HEK293 (cell line): Measurements from ENCODE around the gene NEK8.

Source experiments
- CTCF ChIA-PET: fragments of 350-600 bp; formaldehyde crosslinking; extraction: SDS; loops from one replicate; lab custom pipeline; 2021; ENCODE audit warnings: antibody characterized with exemption; lab: Yijun Ruan, JAX
- POLR2A ChIA-PET: fragments of 300-600 bp; formaldehyde crosslinking; extraction: SDS; loops from one replicate; lab custom pipeline; 2020; ENCODE audit warnings: antibody characterized with exemption, inconsistent platforms; lab: Yijun Ruan, JAX
- H3K27ac ChIP-seq: fragments of 200-500 bp; sonication (Bioruptor generic); 2 replicates; pipeline ENCODE4 v1.5.1; 2014; ENCODE audit warnings: low read depth, low read length, control low read depth, inconsistent platforms; ENCODE audit errors: extremely low read depth
- H3K36me3 ChIP-seq, 2 experiments: fragments of 200-500 bp in 1 of 2; sonication (Bioruptor generic) in 1 of 2; 1 replicate in 1 of 2; 2 replicates in 1 of 2; pipeline ENCODE4 v1.5.1; 2014 to 2017; ENCODE audit warnings: inconsistent platforms in 2 of 2, low read length in 2 of 2; ENCODE audit not compliant: control insufficient read depth in 2 of 2, insufficient read depth in 1 of 2
- H3K4me1 ChIP-seq: fragments of 200-500 bp; sonication (Bioruptor generic); 2 replicates; pipeline ENCODE4 v1.5.1; 2014; ENCODE audit warnings: mild to moderate bottlenecking, low read length, inconsistent platforms; ENCODE audit not compliant: control insufficient read depth, insufficient read depth
- H3K4me3 ChIP-seq: 2 replicates; pipeline ENCODE4 v1.5.1; 2011; ENCODE audit warnings: low read depth, mild to moderate bottlenecking, control low read depth, low read length, moderate library complexity
- H3K9me3 ChIP-seq: fragments of 200-500 bp; sonication (Bioruptor generic); 2 replicates; pipeline ENCODE4 v1.5.1; 2014; ENCODE audit warnings: low read depth, low read length, inconsistent platforms; ENCODE audit not compliant: control insufficient read depth, insufficient read depth
- ATF2 ChIP-seq: fragments of 450-650 bp; formaldehyde crosslinking; IDR thresholded peaks from 2 replicates; pipeline ENCODE4 v1.5.1; 2016; ENCODE audit warnings: missing biosample characterization, missing genetic modification characterization, low read depth
- HOXD13 ChIP-seq: sonication (generic); formaldehyde crosslinking; IDR thresholded peaks from 2 replicates; pipeline ENCODE4 v1.8.0; 2022; ENCODE audit warnings: missing genetic modification reagents, borderline replicate concordance
- OSR2 ChIP-seq: fragments of 450-650 bp; formaldehyde crosslinking; IDR thresholded peaks from 2 replicates; pipeline ENCODE4 v1.5.1; 2016; ENCODE audit warnings: missing biosample characterization, missing genetic modification characterization
- OVOL3 ChIP-seq: fragments of 450-650 bp; formaldehyde crosslinking; IDR thresholded peaks from 2 replicates; pipeline ENCODE4 v1.5.1; 2016; ENCODE audit warnings: missing biosample characterization, missing genetic modification characterization
- PRDM4 ChIP-seq: fragments of 450-650 bp; formaldehyde crosslinking; IDR thresholded peaks from 2 replicates; pipeline ENCODE4 v1.5.1; 2017; ENCODE audit warnings: missing biosample characterization, missing genetic modification characterization
- ZBTB1 ChIP-seq: fragments of 450-650 bp; formaldehyde crosslinking; IDR thresholded peaks from 2 replicates; pipeline ENCODE4 v1.5.1; 2016; ENCODE audit warnings: missing biosample characterization, missing genetic modification characterization
- ZBTB10 ChIP-seq: fragments of 450-650 bp; formaldehyde crosslinking; IDR thresholded peaks from 2 replicates; pipeline ENCODE4 v1.5.1; 2016; ENCODE audit warnings: missing biosample characterization, missing genetic modification characterization
- ZFP3 ChIP-seq: fragments of 450-650 bp; formaldehyde crosslinking; IDR thresholded peaks from 2 replicates; pipeline ENCODE4 v1.5.1; 2016; ENCODE audit warnings: low read depth, missing biosample characterization, missing genetic modification characterization
- ZNF114 ChIP-seq: fragments of 450-650 bp; formaldehyde crosslinking; IDR thresholded peaks from 2 replicates; pipeline ENCODE4 v1.5.0; 2017; ENCODE audit warnings: missing biosample characterization, missing genetic modification characterization
- ZNF174 ChIP-seq: fragments of 450-650 bp; formaldehyde crosslinking; IDR thresholded peaks from 2 replicates; pipeline ENCODE4 v1.5.0; 2017; ENCODE audit warnings: missing biosample characterization, mild to moderate bottlenecking, missing genetic modification characterization
- ZNF335 ChIP-seq: fragments of 450-650 bp; formaldehyde crosslinking; conservative IDR thresholded peaks from 2 replicates; pipeline ENCODE4 v1.5.1; 2016; ENCODE audit warnings: missing biosample characterization, missing genetic modification characterization
- ZNF350 ChIP-seq: fragments of 450-650 bp; formaldehyde crosslinking; IDR thresholded peaks from 2 replicates; pipeline ENCODE4 v1.5.0; 2017; ENCODE audit warnings: missing biosample characterization, mild to moderate bottlenecking, missing genetic modification characterization
- ZNF366 ChIP-seq: fragments of 450-650 bp; formaldehyde crosslinking; conservative IDR thresholded peaks from 2 replicates; pipeline ENCODE4 v1.5.1; 2016; ENCODE audit warnings: missing biosample characterization, missing genetic modification characterization
- ZNF394 ChIP-seq: fragments of 450-650 bp; formaldehyde crosslinking; IDR thresholded peaks from 2 replicates; pipeline ENCODE4 v1.5.1; 2016; ENCODE audit warnings: missing biosample characterization, missing genetic modification characterization, mild to moderate bottlenecking, moderate library complexity, borderline replicate concordance
- ZNF529 ChIP-seq: fragments of 450-650 bp; formaldehyde crosslinking; IDR thresholded peaks from 2 replicates; pipeline ENCODE4 v1.5.1; 2017; ENCODE audit warnings: missing genetic modification characterization, missing biosample characterization; ENCODE audit not compliant: insufficient replicate concordance
- ZNF548 ChIP-seq: fragments of 450-650 bp; formaldehyde crosslinking; IDR thresholded peaks from 2 replicates; pipeline ENCODE4 v1.5.1; 2016; ENCODE audit warnings: missing biosample characterization, missing genetic modification characterization
- ZNF558 ChIP-seq: fragments of 450-650 bp; formaldehyde crosslinking; IDR thresholded peaks from 2 replicates; pipeline ENCODE4 v1.5.1; 2016; ENCODE audit warnings: missing biosample characterization, missing genetic modification characterization
- ZNF596 ChIP-seq: fragments of 450-650 bp; IDR thresholded peaks from 2 replicates; pipeline ENCODE4 v1.5.0; 2018; ENCODE audit warnings: missing biosample characterization, mild to moderate bottlenecking, missing genetic modification characterization, moderate library complexity
- ZNF624 ChIP-seq: fragments of 450-650 bp; formaldehyde crosslinking; IDR thresholded peaks from 2 replicates; pipeline ENCODE4 v1.5.1; 2017; ENCODE audit warnings: missing biosample characterization, missing genetic modification characterization
- ZNF664 ChIP-seq: fragments of 450-650 bp; formaldehyde crosslinking; IDR thresholded peaks from 2 replicates; pipeline ENCODE4 v1.5.1; 2016; ENCODE audit warnings: missing biosample characterization, missing genetic modification characterization
- ZNF776 ChIP-seq: fragments of 450-650 bp; formaldehyde crosslinking; IDR thresholded peaks from 2 replicates; pipeline ENCODE4 v1.5.0; 2017; ENCODE audit warnings: missing biosample characterization, missing genetic modification characterization, borderline replicate concordance
- ZNF785 ChIP-seq: fragments of 450-650 bp; formaldehyde crosslinking; IDR thresholded peaks from 2 replicates; pipeline ENCODE4 v1.5.1; 2016; ENCODE audit warnings: missing biosample characterization, missing genetic modification characterization
- ZNF792 ChIP-seq: fragments of 450-650 bp; formaldehyde crosslinking; IDR thresholded peaks from 2 replicates; pipeline ENCODE4 v1.5.1; 2016; ENCODE audit warnings: missing biosample characterization, missing genetic modification characterization
- ZNF837 ChIP-seq: fragments of 450-650 bp; formaldehyde crosslinking; IDR thresholded peaks from 2 replicates; pipeline ENCODE4 v1.5.1; 2016; ENCODE audit warnings: missing biosample characterization, missing genetic modification characterization
- ZSCAN4 ChIP-seq: fragments of 450-650 bp; formaldehyde crosslinking; IDR thresholded peaks from 2 replicates; pipeline ENCODE4 v1.5.1; 2017; ENCODE audit warnings: missing biosample characterization, missing genetic modification characterization
- TF ChIP-seq, protein P1 (sequence below): fragments of 450-650 bp; formaldehyde crosslinking; IDR thresholded peaks from 2 replicates; pipeline ENCODE4 v1.5.1; 2016; ENCODE audit warnings: missing biosample characterization, missing genetic modification characterization

The NEK8 gene

GRCh38 chr17:28685366-28685765, 43.2 kb upstream of the NEK8 start (continued):
- no peak for TF ChIP-seq ZNF776 (tag by site-specific recombination)
- no peak for TF ChIP-seq ZBTB1 (tag by site-specific recombination)
- TF ChIP-seq ZNF114, result no peak
- TF ChIP-seq ZNF624 (tag by site-specific recombination), result no peak
- TF ChIP-seq ZSCAN4 (tag by site-specific recombination), result no peak

GRCh38 chr17:28686296-28686695, 42.3 kb upstream of the NEK8 start:
- TF ChIP-seq ZNF664 (tag by site-specific recombination), result no peak
- TF ChIP-seq ZNF174 (tag by site-specific recombination), result no peak
- no peak for TF ChIP-seq ZNF366 (tag by site-specific recombination)
- no peak for TF ChIP-seq ZBTB1 (tag by site-specific recombination)
- no peak for TF ChIP-seq PRDM4 (tag by site-specific recombination)
- TF ChIP-seq HOXD13, result no peak
- TF ChIP-seq ZNF350 (tag by site-specific recombination), result no peak
- TF ChIP-seq ZNF529 (tag by site-specific recombination), result no peak
- TF ChIP-seq ZNF394, result no peak
- TF ChIP-seq OSR2, result no peak
- TF ChIP-seq OVOL3 (tag by site-specific recombination), result no peak
- TF ChIP-seq ATF2 (tag by site-specific recombination), result no peak
- no peak for TF ChIP-seq ZFP3 (tag by site-specific recombination)
- TF ChIP-seq, protein P1, sequence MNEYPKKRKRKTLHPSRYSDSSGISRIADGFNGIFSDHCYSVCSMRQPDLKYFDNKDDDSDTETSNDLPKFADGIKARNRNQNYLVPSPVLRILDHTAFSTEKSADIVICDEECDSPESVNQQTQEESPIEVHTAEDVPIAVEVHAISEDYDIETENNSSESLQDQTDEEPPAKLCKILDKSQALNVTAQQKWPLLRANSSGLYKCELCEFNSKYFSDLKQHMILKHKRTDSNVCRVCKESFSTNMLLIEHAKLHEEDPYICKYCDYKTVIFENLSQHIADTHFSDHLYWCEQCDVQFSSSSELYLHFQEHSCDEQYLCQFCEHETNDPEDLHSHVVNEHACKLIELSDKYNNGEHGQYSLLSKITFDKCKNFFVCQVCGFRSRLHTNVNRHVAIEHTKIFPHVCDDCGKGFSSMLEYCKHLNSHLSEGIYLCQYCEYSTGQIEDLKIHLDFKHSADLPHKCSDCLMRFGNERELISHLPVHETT (tag by site-specific recombination), result no peak
- TF ChIP-seq, all 188 proteins: peak for 0
- peaks cover 82 to 99% of the 10 kb centered on the region in 2 experiments for H3K36me3 ChIP-seq
- H3K27ac ChIP-seq, result no peak overlapping the region
- ChIA-PET CTCF (interaction anchor here (0.7 to 1.2 kb wide), 2 partner anchors 41 to 158 kb away, joined by 3 to 5 read pairs; no protein-coding TSS in a partner anchor), POLR2A (no interaction called here)
- no peak overlapping the region for H3K4me3 ChIP-seq
- H3K4me1 ChIP-seq, result no peaks in the 10 kb centered on the region
- no peaks in the 10 kb centered on the region for H3K9me3 ChIP-seq

GRCh38 chr17:28688481-28688880, 40.1 kb upstream of the NEK8 start:
- H3K36me3 ChIP-seq, result peaks cover 84 to 97% of the 10 kb centered on the region in 2 experiments
- H3K4me3 ChIP-seq, result no peak overlapping the region
- H3K27ac ChIP-seq, result no peak overlapping the region
- H3K4me1 ChIP-seq, result no peaks in the 10 kb centered on the region
- CTCF ChIA-PET, result interaction anchor here (0.7 to 1.2 kb wide), 4 partner anchors 23 to 78 kb away, joined by 3 to 4 read pairs (median 4); no protein-coding TSS in a partner anchor
- H3K9me3 ChIP-seq, result no peaks in the 10 kb centered on the region
- POLR2A ChIA-PET, result interaction anchor here (1.7 to 2.2 kb wide), 2 partner anchors 14 to 17 kb away, joined by 5 to 6 read pairs; no protein-coding TSS in a partner anchor
- TF ChIP-seq ZNF837 (tag by site-specific recombination), result no peak
- no peak for TF ChIP-seq ZNF548 (tag by site-specific recombination)
- no peak for TF ChIP-seq ZNF792 (tag by site-specific recombination)
- no peak for TF ChIP-seq ZBTB10 (tag by site-specific recombination)
- no peak for TF ChIP-seq ZNF785 (tag by site-specific recombination)
- no peak for TF ChIP-seq ZNF335 (tag by site-specific recombination)
- TF ChIP-seq ZNF558 (tag by site-specific recombination), result no peak
- no peak for TF ChIP-seq ZNF596 (tag by site-specific recombination)
